ENCODE data around the gene KIF16B. TPM values are rescaled to one million over a fixed set of nuclear protein-coding genes. Genes with fewer than 3 reads are reported as not detected.

Gene KIF16B
- total and polyA plus RNA-seq, 2 of the 8 experiments (the other 6 are each of a cell fraction or from before 2014, with no cell fraction given), result 3.0 to 9.2 TPM

DNA sequence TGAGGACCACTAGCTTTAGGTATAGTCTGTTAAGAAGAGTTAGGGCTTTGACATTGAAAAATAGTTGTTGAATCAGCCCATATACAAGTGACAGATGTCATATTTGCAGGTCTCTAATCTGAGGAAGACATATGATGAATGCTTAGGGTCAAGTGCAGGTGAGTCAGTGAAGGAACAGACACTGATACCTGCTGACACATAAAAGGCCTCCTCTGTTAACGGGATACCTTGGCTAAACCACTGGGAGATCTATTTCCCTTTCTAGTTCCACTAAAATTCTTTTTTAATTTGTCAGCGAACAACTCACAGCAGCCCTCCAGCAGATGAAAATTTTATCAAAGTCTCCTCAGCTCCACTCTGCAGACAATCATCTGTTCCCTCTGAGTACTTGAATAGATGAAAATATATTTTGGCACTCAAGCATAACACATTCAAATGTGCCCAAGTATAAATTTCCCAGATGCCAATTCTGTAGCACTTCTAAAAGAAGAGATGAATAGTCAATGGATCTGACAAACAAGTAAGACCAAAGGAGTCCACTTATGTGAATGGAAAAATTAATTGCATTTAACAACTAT, 154.0 kb downstream of the KIF16B start (continued):
- TF ChIP-seq RAD21 (IDR thresholded peaks at IDR 0.05 in 1 of 2, conservative IDR thresholded peaks at IDR 0.05 in 1 of 2; ENCODE audit: low read depth in 2 of 2, low read length in 2 of 2), result no peak
- no peak for TF ChIP-seq TCF12 (IDR thresholded peaks at IDR 0.05; ENCODE audit: low read depth, low read length)
- TF ChIP-seq POU5F1 (IDR thresholded peaks at IDR 0.05; ENCODE audit: low read depth, low read length), result no peak
- TF ChIP-seq KDM1A (IDR thresholded peaks at IDR 0.05; ENCODE audit: borderline replicate concordance, low read length), result no peak
- no peak for TF ChIP-seq RFX5 (IDR thresholded peaks at IDR 0.05; ENCODE audit: borderline replicate concordance, low read depth, low read length)
- no peak for TF ChIP-seq CTBP2 (IDR thresholded peaks at IDR 0.05; ENCODE audit: borderline replicate concordance, insufficient read depth, insufficient read length, low read length)
- TF ChIP-seq KDM5A (IDR thresholded peaks at IDR 0.05; ENCODE audit: low read length), result no peak
- TF ChIP-seq SRF (IDR thresholded peaks at IDR 0.05; ENCODE audit: low read depth, low read length), result no peak

Data from H1 (cell line).